OCI-LY7 (cell line): ENCODE results near the gene SGK1. TPM values are rescaled to one million over a fixed set of nuclear protein-coding genes. Genes with fewer than 3 reads are reported as not detected.

ENCODE experiments used
- BruUV-seq: library from RNA; stranded (reverse); fragments of 400-500 nt; replicated peaks from 2 replicates; lab custom pipeline; 2021; lab: Mats Ljungman, UMichigan
- CTCF ChIA-PET: fragments of 300-600 bp; sonication (Branson Sonifier 250); formaldehyde crosslinking; loops from one replicate; lab custom pipeline; 2022; ENCODE audit warnings: antibody characterized with exemption; ENCODE audit not compliant: unreplicated experiment; lab: Charles Lee
- POLR2A ChIA-PET: fragments of 300-600 bp; sonication (Branson Sonifier 250); formaldehyde crosslinking; loops from one replicate; lab custom pipeline; 2022; ENCODE audit warnings: antibody characterized with exemption; lab: Charles Lee
- DNase-seq: peaks from one replicate; pipeline ENCODE4 v3.0.0-alpha.2; 2015; ENCODE audit warnings: low spot score
- H2AFZ ChIP-seq: fragments of 200-600 bp; sonication (generic), shearing (Covaris generic); 2 replicates; pipeline ENCODE4 v1.6.1; 2014; ENCODE audit warnings: mild to moderate bottlenecking, antibody characterized with exemption, low read length, moderate library complexity
- H3K27ac ChIP-seq: fragments of 200-600 bp; sonication (generic); 2 replicates; pipeline ENCODE4 v1.5.1; 2014; ENCODE audit warnings: mixed run types, low read depth, mild to moderate bottlenecking, moderate library complexity, low read length, inconsistent platforms; ENCODE audit not compliant: poor library complexity, severe bottlenecking
- H3K36me3 ChIP-seq: fragments of 200-600 bp; sonication (generic); 2 replicates; pipeline ENCODE4 v1.6.1; 2014; ENCODE audit warnings: mild to moderate bottlenecking, antibody characterized with exemption, low read length, moderate library complexity, mixed read lengths; ENCODE audit not compliant: insufficient read depth
- H3K4me1 ChIP-seq: fragments of 200-600 bp; sonication (generic); 2 replicates; pipeline ENCODE4 v1.5.1; 2014; ENCODE audit warnings: mild to moderate bottlenecking, low read length; ENCODE audit not compliant: insufficient read depth, poor library complexity, severe bottlenecking
- H3K4me2 ChIP-seq: fragments of 200-600 bp; sonication (generic); 2 replicates; pipeline ENCODE4 v1.6.1; 2014; ENCODE audit warnings: mild to moderate bottlenecking, low read length
- H3K4me3 ChIP-seq: fragments of 200-600 bp; sonication (generic); 2 replicates; pipeline ENCODE4 v1.5.1; 2014; ENCODE audit warnings: mild to moderate bottlenecking, low read depth, low read length; ENCODE audit not compliant: poor library complexity, severe bottlenecking
- H3K79me2 ChIP-seq: fragments of 200-600 bp; sonication (generic); 2 replicates; pipeline ENCODE4 v1.6.1; 2016; ENCODE audit warnings: low read depth, mild to moderate bottlenecking, low read length, moderate library complexity, mixed read lengths; ENCODE audit not compliant: insufficient read depth
- H3K9me2 ChIP-seq: fragments of 200-600 bp; sonication (generic); 2 replicates; pipeline ENCODE4 v1.6.1; 2016; ENCODE audit warnings: mild to moderate bottlenecking, low read length, mixed read lengths; ENCODE audit not compliant: insufficient read depth
- H3K9me3 ChIP-seq: fragments of 200-600 bp; sonication (generic); 2 replicates; pipeline ENCODE4 v1.6.1; 2014; ENCODE audit warnings: mild to moderate bottlenecking, mixed run types, low read length, mixed read lengths
- H4K20me1 ChIP-seq: fragments of 200-600 bp; sonication (generic); 2 replicates; pipeline ENCODE4 v1.6.1; 2014; ENCODE audit warnings: mild to moderate bottlenecking, antibody characterized with exemption, low read length, moderate library complexity, mixed read lengths; ENCODE audit not compliant: insufficient read depth
- CTCF ChIP-seq: fragments of 200-600 bp; sonication (generic); conservative IDR thresholded peaks from 2 replicates; pipeline ENCODE4 v1.5.1; 2014; ENCODE audit warnings: mild to moderate bottlenecking, antibody characterized with exemption, low read length, moderate library complexity, mixed read lengths
- EZH2phosphoT487 ChIP-seq: fragments of 200-600 bp; sonication (generic); IDR thresholded peaks from 2 replicates; pipeline ENCODE4 v1.6.1; 2018; ENCODE audit warnings: low read depth, borderline replicate concordance, mild to moderate bottlenecking, mixed run types, antibody characterized with exemption, low read length, moderate library complexity, mixed read lengths
- intact Hi-C: fragments of 100-400 bp; cut with micrococcal nuclease; formaldehyde crosslinking; loops from one replicate; pipeline ENCODE4 v1.10.0; 2022; ENCODE audit not compliant: unreplicated experiment
- total RNA-seq, 2 experiments: library from RNA; depleted of rRNA in 1 of 2; stranded (reverse); fragments of >200 nt in 1 of 2; shearing (Covaris generic) in 1 of 2; gene quantifications; 2 replicates each; pipeline ENCODE4 v1.2.3, GENCODE V29; 2014 to 2022

Gene SGK1
- total RNA-seq, 2 experiments from 2014 or later = 5.2 to 27.6 TPM

- no peaks in the 10 kb centered on the region for H3K9me2 ChIP-seq
- no peaks in the 10 kb centered on the region for H3K79me2 ChIP-seq
- DNase-seq = no peak
- no peak for TF ChIP-seq EZH2phosphoT487
- TF ChIP-seq CTCF = no peak
- no peak overlapping the region for H3K4me3 ChIP-seq
- H3K4me1 ChIP-seq = no peaks in the 10 kb centered on the region
- no peak overlapping the region for H2AFZ ChIP-seq
- BruUV-seq = no TSS peak
- no peaks in the 10 kb centered on the region for H3K36me3 ChIP-seq
- no peaks in the 10 kb centered on the region for H4K20me1 ChIP-seq
- ChIA-PET CTCF (no interaction called here), POLR2A (interaction anchor here (0.5 kb wide), 1 partner anchor 13 kb away, joined by 3 read pairs; the partner anchor contains the start of gene SGK1)
- H3K4me2 ChIP-seq = no peak overlapping the region
- H3K27ac ChIP-seq = no peak overlapping the region
- H3K9me3 ChIP-seq = no peaks in the 10 kb centered on the region
- intact Hi-C loops = no loop called here
Observed at GRCh38 chr6:134331256-134331655, 13.3 kb upstream of the SGK1 start.

GRCh38 chr6:134330555-134330954, 12.6 kb upstream of the SGK1 start:
- BruUV-seq = no TSS peak
- Histone ChIP-seq H3K79me2 (no peaks in the 10 kb centered on the region), H3K4me2 (no peak overlapping the region), H3K4me3 (no peak overlapping the region), H3K9me3 (no peaks in the 10 kb centered on the region), H3K9me2 (no peaks in the 10 kb centered on the region), H2AFZ (no peak overlapping the region), H3K27ac (no peak overlapping the region), H4K20me1 (no peaks in the 10 kb centered on the region), H3K36me3 (no peaks in the 10 kb centered on the region), H3K4me1 (no peaks in the 10 kb centered on the region)
- intact Hi-C loops = no loop called here
- CTCF ChIA-PET = no interaction called here
- POLR2A ChIA-PET = interaction anchor here (0.8 kb wide), 1 partner anchor 18 kb away, joined by 3 read pairs; no protein-coding TSS in a partner anchor
- no peak for DNase-seq
- TF ChIP-seq EZH2phosphoT487 = no peak
- no peak for TF ChIP-seq CTCF

GRCh38 chr6:134328792-134329191, 10.9 kb upstream of the SGK1 start:
- H3K36me3 ChIP-seq = no peaks in the 10 kb centered on the region
- H3K9me3 ChIP-seq = no peaks in the 10 kb centered on the region
- H4K20me1 ChIP-seq = no peaks in the 10 kb centered on the region
- H3K4me2 ChIP-seq = no peak overlapping the region
- no peaks in the 10 kb centered on the region for H3K9me2 ChIP-seq
- CTCF ChIA-PET = no interaction called here
- no peak for DNase-seq
- BruUV-seq = no TSS peak
- no peaks in the 10 kb centered on the region for H3K79me2 ChIP-seq
- TF ChIP-seq CTCF (no peak), EZH2phosphoT487 (no peak)
- intact Hi-C loops = no loop called here
- no peak overlapping the region for H3K27ac ChIP-seq
- POLR2A ChIA-PET = interaction anchor here (0.6 to 1.4 kb wide), 3 partner anchors 11 to 175 kb away, joined by 3 to 6 read pairs (median 5); partner anchors contain the start of gene SGK1
- H3K4me1 ChIP-seq = no peaks in the 10 kb centered on the region
- no peak overlapping the region for H3K4me3 ChIP-seq
- peak overlapping the region; percentile 35; the same call in 1 of the 2 replicates for H2AFZ ChIP-seq
